Kidney capillary endothelial cell (primary cell): ENCODE measurements around the gene GPR153.
"Not testable (repeated sequence)": the region's sequence is repeated elsewhere in the genome, so short reads cannot be mapped to it uniquely, and the experiment has no call there.

Source experiments
- DNase-seq: peaks from one replicate; pipeline ENCODE4 v3.0.0-alpha.2; 2018; ENCODE audit warnings: low spot score

The GPR153 gene

GRCh38 chr1:6260961-6261614 is at the start of gene GPR153:
GPR153 (minus strand) TSS chr1:6261098; CDS start chr1:6254905, 6,193 bp downstream.
- no peak for DNase-seq

- no peak for DNase-seq
These were observed 49.4 kb upstream of the GPR153 start for GRCh38 chr1:6310116-6310848.

DNA sequence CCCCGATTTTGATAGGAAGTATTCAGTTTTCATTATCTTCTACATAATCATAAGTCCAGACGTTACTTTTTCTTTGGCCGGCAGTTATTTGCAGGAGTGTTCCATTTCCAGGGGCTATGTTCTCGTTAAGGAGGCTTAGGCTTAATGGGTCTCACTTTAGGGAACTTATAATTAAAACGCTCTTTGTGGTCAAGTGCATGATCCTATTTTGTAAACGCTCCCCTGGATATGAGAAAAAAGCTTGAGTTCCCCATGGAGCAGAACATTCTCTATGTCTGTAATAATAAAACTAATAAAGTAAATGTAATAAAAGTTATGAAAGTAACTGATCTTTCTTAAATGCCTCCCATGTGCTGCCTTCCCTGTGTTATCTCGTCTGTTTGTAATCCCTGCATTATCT is 48.7 kb upstream of the GPR153 start:
- no peak for DNase-seq

- DNase-seq = no peak
These were observed 47.6 kb upstream of the GPR153 start for GRCh38 chr1:6308449-6308848.

- not testable (repeated sequence) for DNase-seq
These were observed 46.8 kb upstream of the GPR153 start for GRCh38 chr1:6307682-6308081.

GRCh38 chr1:6307099-6307498 is 46.2 kb upstream of the GPR153 start:
- DNase-seq = no peak

- DNase-seq = no peak
These were observed 42.6 kb upstream of the GPR153 start for GRCh38 chr1:6303397-6304012.

GRCh38 chr1:6302568-6302967 is 41.7 kb upstream of the GPR153 start:
- no peak for DNase-seq

DNA sequence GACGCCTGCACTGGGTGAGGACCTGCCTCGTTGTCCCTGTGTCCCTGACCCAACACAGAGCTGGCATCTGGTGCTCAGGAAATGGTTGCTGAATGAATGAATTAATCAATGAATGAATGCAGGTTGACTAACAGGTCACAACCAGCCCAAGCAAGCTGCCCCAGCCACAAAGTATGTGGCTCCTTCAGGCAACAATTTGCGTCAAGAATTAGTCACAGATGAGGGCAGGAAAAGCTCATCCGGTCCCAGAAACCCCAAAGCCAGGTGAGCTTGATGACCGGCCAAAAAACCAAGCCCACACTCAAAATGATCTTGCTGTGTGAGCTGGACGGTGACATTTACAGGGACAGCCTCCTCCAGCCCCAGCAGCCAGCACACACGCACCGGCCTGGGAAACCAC is 40.6 kb upstream of the GPR153 start:
- no peak for DNase-seq

DNA sequence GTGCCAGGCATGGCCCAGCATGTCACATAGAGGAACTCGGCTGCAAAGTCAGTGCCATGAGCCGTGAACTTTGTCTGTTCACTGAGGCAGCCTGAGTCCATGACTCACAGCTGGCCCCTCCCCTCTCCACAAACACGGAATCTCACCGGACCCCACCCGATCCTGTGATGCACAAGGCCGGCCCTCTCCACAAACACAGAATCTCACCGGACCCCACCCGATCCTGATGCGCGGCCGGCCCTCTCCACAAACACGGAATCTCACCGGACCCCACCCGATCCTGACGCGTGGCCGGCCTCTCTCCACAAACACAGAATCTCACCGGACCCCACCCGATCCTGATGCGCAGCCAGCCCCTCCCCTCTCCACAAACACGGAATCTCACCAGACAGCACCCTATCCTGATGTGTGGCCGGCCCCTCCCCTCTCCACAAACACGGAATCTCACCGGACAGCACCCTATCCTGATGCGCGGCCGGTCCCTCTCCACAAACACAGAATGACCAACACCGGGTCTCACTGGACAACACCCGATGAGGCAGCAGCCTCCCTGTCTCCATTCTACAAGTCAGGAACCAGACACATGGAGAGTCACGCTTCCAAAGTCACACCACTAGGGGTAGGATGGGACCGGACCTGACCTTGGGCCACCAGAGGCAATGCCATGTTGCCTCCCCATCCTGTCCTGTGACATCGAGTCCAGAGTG is 39.6 kb upstream of the GPR153 start:
- no peak for DNase-seq

- no peak for DNase-seq
These were observed 38.8 kb upstream of the GPR153 start for GRCh38 chr1:6299557-6300165.

DNA sequence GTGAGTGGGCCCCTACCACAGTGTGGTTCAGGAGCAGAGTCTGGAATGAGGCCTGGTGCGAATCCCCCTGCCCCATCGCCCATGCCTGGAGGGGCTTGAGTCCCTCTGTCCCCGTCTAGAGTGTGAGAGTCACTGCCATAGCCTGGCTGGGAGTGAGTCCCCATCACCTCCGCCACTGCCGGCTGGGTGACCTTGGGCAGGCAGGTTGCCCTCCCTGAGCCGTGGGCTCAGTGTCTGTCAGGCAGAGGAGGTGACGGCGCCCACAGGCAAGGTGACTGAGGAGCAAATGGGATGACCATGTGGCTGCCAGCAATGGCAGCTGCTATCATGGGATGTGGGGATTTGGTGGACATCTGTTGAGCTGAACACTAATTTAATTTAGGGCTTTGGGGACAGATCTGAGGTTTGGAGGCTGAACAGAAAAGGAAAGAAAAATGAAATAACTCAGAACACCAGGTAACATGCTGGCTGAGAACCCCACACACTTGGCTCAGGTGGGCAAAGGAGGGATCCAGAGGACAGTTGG is 38.1 kb upstream of the GPR153 start:
- no peak for DNase-seq

DNA sequence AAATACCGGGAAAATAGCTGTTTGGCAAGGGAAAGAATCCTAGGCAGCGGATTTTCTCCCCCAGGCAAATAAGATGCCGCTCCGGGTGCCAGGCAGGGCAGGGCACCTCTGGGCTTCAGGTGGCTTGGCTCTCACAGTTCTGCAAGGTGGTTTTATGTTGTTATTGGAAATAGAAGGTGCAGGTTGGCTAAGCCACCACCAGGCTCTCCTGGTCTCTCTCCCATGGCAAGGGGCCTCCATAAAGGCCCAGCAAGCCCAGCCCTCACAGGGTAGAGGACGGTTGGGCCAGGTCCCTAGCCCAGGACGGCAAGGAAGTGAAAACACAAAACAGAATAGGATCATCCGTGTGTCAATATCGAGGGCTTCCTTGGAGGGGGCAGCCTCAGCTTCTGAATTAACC is 37.6 kb upstream of the GPR153 start:
- DNase-seq = no peak

DNA sequence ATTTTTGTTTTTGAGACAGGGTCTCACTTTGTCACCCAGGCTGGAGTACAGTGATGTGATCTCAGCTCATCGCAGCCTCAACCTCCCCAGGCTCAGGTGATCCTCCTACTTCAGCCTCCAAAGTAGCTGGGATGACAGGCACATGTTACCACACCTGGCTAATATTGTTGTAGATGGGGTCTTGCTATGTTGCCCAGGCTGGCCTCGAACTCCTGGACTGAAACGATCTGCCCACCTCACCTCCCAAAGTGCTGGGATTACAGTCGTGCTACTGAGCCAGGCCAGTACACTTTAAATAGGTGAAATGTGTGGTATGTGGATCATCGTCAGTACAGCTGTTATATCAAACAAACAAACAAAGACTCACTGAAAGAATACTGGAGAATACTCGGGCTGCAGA is 35.0 kb upstream of the GPR153 start:
- DNase-seq = no peak

- DNase-seq = no peak
These were observed 34.1 kb upstream of the GPR153 start for GRCh38 chr1:6294890-6295556.

- DNase-seq = no peak
These were observed 33.4 kb upstream of the GPR153 start for GRCh38 chr1:6294080-6294889.

DNA sequence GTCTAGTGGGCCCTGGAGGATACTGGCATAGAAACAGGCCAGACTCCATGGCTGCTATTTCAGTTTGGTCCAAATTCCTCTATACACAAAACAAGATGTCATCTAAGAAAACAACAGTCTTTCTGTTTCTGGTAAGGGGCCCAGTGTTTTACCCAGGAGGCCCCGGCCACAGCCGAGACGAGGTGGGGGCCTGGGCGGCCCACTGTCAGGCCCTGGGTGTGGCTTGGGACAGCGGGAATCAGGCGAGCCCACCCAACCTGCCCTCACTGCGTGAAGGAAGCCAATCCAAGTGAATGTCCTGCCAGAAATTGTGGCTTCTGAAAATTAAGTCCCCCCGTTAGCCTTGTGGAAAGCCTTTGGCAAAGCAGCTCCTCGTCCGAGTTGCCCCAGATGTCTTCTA is 31.2 kb upstream of the GPR153 start:
- DNase-seq = no peak

GRCh38 chr1:6288665-6289064 is 27.8 kb upstream of the GPR153 start:
- no peak for DNase-seq

GRCh38 chr1:6288026-6288425 is 27.1 kb upstream of the GPR153 start:
- no peak for DNase-seq

- no peak for DNase-seq
These were observed 26.6 kb upstream of the GPR153 start for GRCh38 chr1:6287431-6287886.

DNA sequence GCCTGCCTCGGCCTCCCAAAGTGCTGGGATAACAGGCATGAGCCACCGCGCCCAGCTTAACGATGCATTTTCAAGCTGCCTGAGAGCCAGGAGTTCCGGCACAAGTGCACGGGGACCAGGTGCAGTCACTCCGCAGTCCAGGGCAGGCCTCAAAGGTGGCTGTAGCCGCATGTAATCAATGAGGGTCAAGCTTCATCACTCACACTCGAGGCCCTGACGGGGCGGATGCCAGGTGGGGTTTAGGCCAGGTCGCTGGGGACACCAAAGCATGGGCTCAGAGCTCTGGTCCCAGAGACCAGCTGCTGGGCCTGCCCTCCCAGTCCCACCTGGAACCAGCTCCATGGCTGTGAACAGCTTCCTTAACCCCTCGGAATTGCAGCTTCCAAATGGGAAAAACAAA is 26.1 kb upstream of the GPR153 start:
- DNase-seq = no peak
